ENCODE measurements around the gene CHD9.

- TF ChIP-seq SUZ12 (IDR thresholded peaks at IDR 0.05; ENCODE audit: extremely low read depth, insufficient read depth, insufficient read length) (no peak), YY1 (IDR thresholded peaks at IDR 0.05; ENCODE audit: insufficient read depth, insufficient read length) (no peak), ZNF274 (IDR thresholded peaks at IDR 0.05; ENCODE audit: low read depth, low read length) (no peak)
These were observed 147.6 kb downstream of the CHD9 start for GRCh38 chr16:53202398-53202797.

All from NT2/D1 (cell line).